ENCODE data around the gene SYT13. TPM values are rescaled to one million over a fixed set of nuclear protein-coding genes. Genes with fewer than 3 reads are reported as not detected.

Gene SYT13
- total RNA-seq, 4 donors from 2014 or later, result not detected

GRCh38 chr11:45215098-45215865, 70.9 kb downstream of the SYT13 start:
- ATAC-seq (ENCODE audit: low FRiP score) (no peak), DNase-seq (ENCODE audit: low spot score) (no peak)
- no peak for TF ChIP-seq CTCF (IDR thresholded peaks at IDR 0.05)

GRCh38 chr11:45213717-45214116, 72.4 kb downstream of the SYT13 start:
- ATAC-seq (ENCODE audit: low FRiP score), result no peak
- no peak for DNase-seq (ENCODE audit: low spot score)
- no peak for TF ChIP-seq CTCF (IDR thresholded peaks at IDR 0.05)

GRCh38 chr11:45213316-45213665, 72.8 kb downstream of the SYT13 start:
- ATAC-seq (ENCODE audit: low FRiP score), result no peak
- DNase-seq (ENCODE audit: low spot score), result no peak
- TF ChIP-seq CTCF (IDR thresholded peaks at IDR 0.05), result no peak

- ATAC-seq (ENCODE audit: low FRiP score) (no peak), DNase-seq (ENCODE audit: low spot score) (no peak)
- TF ChIP-seq CTCF (IDR thresholded peaks at IDR 0.05), result no peak
Measured at GRCh38 chr11:45212566-45213315, 73.4 kb downstream of the SYT13 start.

- no peak for TF ChIP-seq CTCF (IDR thresholded peaks at IDR 0.05)
- DNase-seq (ENCODE audit: low spot score), result no peak
- ATAC-seq (ENCODE audit: low FRiP score), result no peak
Measured at GRCh38 chr11:45211732-45212131, 74.4 kb downstream of the SYT13 start.

- DNase-seq (ENCODE audit: low spot score), result no peak
- ATAC-seq (ENCODE audit: low FRiP score), result no peak
- TF ChIP-seq CTCF (IDR thresholded peaks at IDR 0.05), result no peak
Measured at GRCh38 chr11:45210846-45211245, 75.3 kb downstream of the SYT13 start.

Measured in omental fat pad (tissue), 4 donors.